ENCODE results near the gene INPP5K. TPM values are rescaled to one million over a fixed set of nuclear protein-coding genes. Genes with fewer than 3 reads are reported as not detected.

INPP5K gene
- total and polyA plus RNA-seq, 2 experiments from 2014 or later: 36.1 to 42.3 TPM

- no peaks in the 10 kb centered on the region for H3K9me2 ChIP-seq (ENCODE audit: insufficient read depth)
- 83 to 85% methylated on average over 10 of the region's 10 CpGs for WGBS, 2 experiments (ENCODE audit: low coverage in 1 of 2, low lambda C conversion rate in 2 of 2, missing lambda C conversion rate in 2 of 2)
Observed at GRCh38 chr17:1559047-1560043, 42.9 kb upstream of the INPP5K start.

GRCh38 chr17:1558401-1558800 lies 42.0 kb upstream of the INPP5K start:
- Histone ChIP-seq H4K20me1 (ENCODE audit: insufficient read depth) (peaks cover 6% of the 10 kb centered on the region; the same call in 1 of the 2 replicates), H3F3A (ENCODE audit: insufficient read depth) (peaks cover 15% of the 10 kb centered on the region), H3K79me2 (ENCODE audit: insufficient read depth) (peaks cover 79% of the 10 kb centered on the region), H3K36me3 (ENCODE audit: low read depth) (no peaks in the 10 kb centered on the region), H3K9me2 (ENCODE audit: insufficient read depth) (no peaks in the 10 kb centered on the region), H3K27me3 (replicated peaks; ENCODE audit: insufficient read depth) (no peaks in the 10 kb centered on the region), H2AFZ (no peak overlapping the region), H3K9me3 (ENCODE audit: low read depth) (no peaks in the 10 kb centered on the region), H3K4me1 (ENCODE audit: insufficient read depth) (peaks cover 29% of the 10 kb centered on the region), H3K4me3 (no peak overlapping the region), H3K4me2 (ENCODE audit: unreplicated experiment) (no peak overlapping the region), H3K27ac (peak overlapping the region; percentile 92), H3K9ac (0 out of 2 replicates have a peak overlapping the region, but pooled peaks have one; percentile 78)
- peak; percentile 34 for DNase-seq
- in situ Hi-C loops (cut with MboI): no loop called here
- TF ChIP-seq EZH2 (IDR thresholded peaks at IDR 0.05; ENCODE audit: insufficient read depth, poor library complexity, severe bottlenecking) (no peak), EZH2phosphoT487 (IDR thresholded peaks at IDR 0.05; ENCODE audit: insufficient read depth, low read depth) (no peak)
- WGBS, 2 experiments (ENCODE audit: low coverage in 1 of 2, low lambda C conversion rate in 2 of 2, missing lambda C conversion rate in 2 of 2): 77 to 83% methylated on average over 2 of the region's 3 CpGs

More at GRCh38 chr17:1559047-1560043, 42.9 kb upstream of the INPP5K start:
- H3K27me3 ChIP-seq (replicated peaks; ENCODE audit: insufficient read depth): no peaks in the 10 kb centered on the region
- no peaks in the 10 kb centered on the region for H3K9me3 ChIP-seq (ENCODE audit: low read depth)
- H2AFZ ChIP-seq: no peak overlapping the region
- no peak overlapping the region for H3K9ac ChIP-seq
- in situ Hi-C loops (cut with MboI): no loop called here
- H3F3A ChIP-seq (ENCODE audit: insufficient read depth): peaks cover 15% of the 10 kb centered on the region
- no peak for TF ChIP-seq EZH2 (IDR thresholded peaks at IDR 0.05; ENCODE audit: insufficient read depth, poor library complexity, severe bottlenecking)
- no peak for TF ChIP-seq EZH2phosphoT487 (IDR thresholded peaks at IDR 0.05; ENCODE audit: insufficient read depth, low read depth)
- no peak overlapping the region for H3K27ac ChIP-seq
- H3K4me2 ChIP-seq (ENCODE audit: unreplicated experiment): no peak overlapping the region
- H3K4me1 ChIP-seq (ENCODE audit: insufficient read depth): peaks cover 29% of the 10 kb centered on the region
- no peak for DNase-seq
- peaks cover 70% of the 10 kb centered on the region for H3K79me2 ChIP-seq (ENCODE audit: insufficient read depth)
- no peak overlapping the region for H3K4me3 ChIP-seq
- H3K36me3 ChIP-seq (ENCODE audit: low read depth): no peaks in the 10 kb centered on the region
- peaks cover 6% of the 10 kb centered on the region; the same call in 1 of the 2 replicates for H4K20me1 ChIP-seq (ENCODE audit: insufficient read depth)

- TF ChIP-seq EZH2 (IDR thresholded peaks at IDR 0.05; ENCODE audit: insufficient read depth, poor library complexity, severe bottlenecking) (no peak), EZH2phosphoT487 (IDR thresholded peaks at IDR 0.05; ENCODE audit: insufficient read depth, low read depth) (no peak)
- peak overlapping the region; percentile 78 for H3K9ac ChIP-seq
- peak; percentile 93 for DNase-seq
- no peaks in the 10 kb centered on the region for H3K27me3 ChIP-seq (replicated peaks; ENCODE audit: insufficient read depth)
- peak overlapping the region; percentile 77 for H3K4me2 ChIP-seq (ENCODE audit: unreplicated experiment)
- H3F3A ChIP-seq (ENCODE audit: insufficient read depth): peaks cover 15% of the 10 kb centered on the region
- H4K20me1 ChIP-seq (ENCODE audit: insufficient read depth): peaks cover 6% of the 10 kb centered on the region; the same call in 1 of the 2 replicates
- H3K4me3 ChIP-seq: peak overlapping the region; percentile 11; the same call in 1 of the 2 replicates
- H3K4me1 ChIP-seq (ENCODE audit: insufficient read depth): peaks cover 29% of the 10 kb centered on the region
- H3K27ac ChIP-seq: peak overlapping the region; percentile 92
- in situ Hi-C loops (cut with MboI): no loop called here
- no peaks in the 10 kb centered on the region for H3K9me3 ChIP-seq (ENCODE audit: low read depth)
- 0 out of 2 replicates have a peak, but pooled peaks cover under 1% of the 10 kb centered on the region for H3K36me3 ChIP-seq (ENCODE audit: low read depth)
- 45 to 49% methylated on average over 22 of the region's 22 CpGs for WGBS, 2 experiments (ENCODE audit: low coverage in 1 of 2, low lambda C conversion rate in 2 of 2, missing lambda C conversion rate in 2 of 2)
- H2AFZ ChIP-seq: peak overlapping the region; percentile 35; the same call in 1 of the 2 replicates
- peaks cover 88% of the 10 kb centered on the region for H3K79me2 ChIP-seq (ENCODE audit: insufficient read depth)
- no peaks in the 10 kb centered on the region for H3K9me2 ChIP-seq (ENCODE audit: insufficient read depth)
Observed at GRCh38 chr17:1557355-1558095, 41.1 kb upstream of the INPP5K start.

Measured in GM23248 (cell line).